ENCODE results near the gene BMAL2.

DNA sequence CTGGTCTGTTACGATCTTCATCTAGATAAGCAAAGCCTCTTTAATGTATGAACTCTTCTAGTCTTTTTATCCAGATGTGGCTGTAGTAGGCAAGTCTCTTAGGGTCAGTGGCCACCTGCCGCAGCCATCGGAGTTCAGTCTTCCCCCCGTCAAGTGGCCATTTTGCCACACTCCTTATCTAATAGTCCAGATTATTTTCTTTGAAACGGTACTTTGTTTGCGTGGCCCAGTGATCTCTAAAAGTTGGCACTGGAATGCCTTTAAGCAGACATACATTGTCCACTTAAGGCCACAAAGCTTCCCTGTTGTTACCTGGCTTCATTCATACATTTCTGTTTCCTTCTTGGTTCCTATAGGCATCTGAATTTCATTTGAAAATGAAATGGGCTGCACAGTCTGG is 36.0 kb upstream of the BMAL2 start:
- no peak for TF ChIP-seq SIN3A (IDR thresholded peaks at IDR 0.05; ENCODE audit: borderline replicate concordance, insufficient read depth, low read depth, low read length)
- TF ChIP-seq, protein P1, sequence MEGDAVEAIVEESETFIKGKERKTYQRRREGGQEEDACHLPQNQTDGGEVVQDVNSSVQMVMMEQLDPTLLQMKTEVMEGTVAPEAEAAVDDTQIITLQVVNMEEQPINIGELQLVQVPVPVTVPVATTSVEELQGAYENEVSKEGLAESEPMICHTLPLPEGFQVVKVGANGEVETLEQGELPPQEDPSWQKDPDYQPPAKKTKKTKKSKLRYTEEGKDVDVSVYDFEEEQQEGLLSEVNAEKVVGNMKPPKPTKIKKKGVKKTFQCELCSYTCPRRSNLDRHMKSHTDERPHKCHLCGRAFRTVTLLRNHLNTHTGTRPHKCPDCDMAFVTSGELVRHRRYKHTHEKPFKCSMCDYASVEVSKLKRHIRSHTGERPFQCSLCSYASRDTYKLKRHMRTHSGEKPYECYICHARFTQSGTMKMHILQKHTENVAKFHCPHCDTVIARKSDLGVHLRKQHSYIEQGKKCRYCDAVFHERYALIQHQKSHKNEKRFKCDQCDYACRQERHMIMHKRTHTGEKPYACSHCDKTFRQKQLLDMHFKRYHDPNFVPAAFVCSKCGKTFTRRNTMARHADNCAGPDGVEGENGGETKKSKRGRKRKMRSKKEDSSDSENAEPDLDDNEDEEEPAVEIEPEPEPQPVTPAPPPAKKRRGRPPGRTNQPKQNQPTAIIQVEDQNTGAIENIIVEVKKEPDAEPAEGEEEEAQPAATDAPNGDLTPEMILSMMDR (IDR thresholded peaks at IDR 0.05): no peak
- TF ChIP-seq, protein P2, sequence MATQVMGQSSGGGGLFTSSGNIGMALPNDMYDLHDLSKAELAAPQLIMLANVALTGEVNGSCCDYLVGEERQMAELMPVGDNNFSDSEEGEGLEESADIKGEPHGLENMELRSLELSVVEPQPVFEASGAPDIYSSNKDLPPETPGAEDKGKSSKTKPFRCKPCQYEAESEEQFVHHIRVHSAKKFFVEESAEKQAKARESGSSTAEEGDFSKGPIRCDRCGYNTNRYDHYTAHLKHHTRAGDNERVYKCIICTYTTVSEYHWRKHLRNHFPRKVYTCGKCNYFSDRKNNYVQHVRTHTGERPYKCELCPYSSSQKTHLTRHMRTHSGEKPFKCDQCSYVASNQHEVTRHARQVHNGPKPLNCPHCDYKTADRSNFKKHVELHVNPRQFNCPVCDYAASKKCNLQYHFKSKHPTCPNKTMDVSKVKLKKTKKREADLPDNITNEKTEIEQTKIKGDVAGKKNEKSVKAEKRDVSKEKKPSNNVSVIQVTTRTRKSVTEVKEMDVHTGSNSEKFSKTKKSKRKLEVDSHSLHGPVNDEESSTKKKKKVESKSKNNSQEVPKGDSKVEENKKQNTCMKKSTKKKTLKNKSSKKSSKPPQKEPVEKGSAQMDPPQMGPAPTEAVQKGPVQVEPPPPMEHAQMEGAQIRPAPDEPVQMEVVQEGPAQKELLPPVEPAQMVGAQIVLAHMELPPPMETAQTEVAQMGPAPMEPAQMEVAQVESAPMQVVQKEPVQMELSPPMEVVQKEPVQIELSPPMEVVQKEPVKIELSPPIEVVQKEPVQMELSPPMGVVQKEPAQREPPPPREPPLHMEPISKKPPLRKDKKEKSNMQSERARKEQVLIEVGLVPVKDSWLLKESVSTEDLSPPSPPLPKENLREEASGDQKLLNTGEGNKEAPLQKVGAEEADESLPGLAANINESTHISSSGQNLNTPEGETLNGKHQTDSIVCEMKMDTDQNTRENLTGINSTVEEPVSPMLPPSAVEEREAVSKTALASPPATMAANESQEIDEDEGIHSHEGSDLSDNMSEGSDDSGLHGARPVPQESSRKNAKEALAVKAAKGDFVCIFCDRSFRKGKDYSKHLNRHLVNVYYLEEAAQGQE (IDR thresholded peaks at IDR 0.05; ENCODE audit: insufficient read depth in 1 of 2, low read depth in 2 of 2, low read length in 1 of 2): no peak
- no peak for TF ChIP-seq POLR2AphosphoS5 (IDR thresholded peaks at IDR 0.05; ENCODE audit: low read depth, low read length)
